ENCODE data around the gene BICDL1. TPM values are rescaled to one million over a fixed set of nuclear protein-coding genes. Genes with fewer than 3 reads are reported as not detected.

Gene BICDL1
- total and polyA plus RNA-seq, 2 donors (not counting 3 experiments of a cell fraction or from before 2014, with no cell fraction given), result 0.19 TPM; not detected in 1

DNA sequence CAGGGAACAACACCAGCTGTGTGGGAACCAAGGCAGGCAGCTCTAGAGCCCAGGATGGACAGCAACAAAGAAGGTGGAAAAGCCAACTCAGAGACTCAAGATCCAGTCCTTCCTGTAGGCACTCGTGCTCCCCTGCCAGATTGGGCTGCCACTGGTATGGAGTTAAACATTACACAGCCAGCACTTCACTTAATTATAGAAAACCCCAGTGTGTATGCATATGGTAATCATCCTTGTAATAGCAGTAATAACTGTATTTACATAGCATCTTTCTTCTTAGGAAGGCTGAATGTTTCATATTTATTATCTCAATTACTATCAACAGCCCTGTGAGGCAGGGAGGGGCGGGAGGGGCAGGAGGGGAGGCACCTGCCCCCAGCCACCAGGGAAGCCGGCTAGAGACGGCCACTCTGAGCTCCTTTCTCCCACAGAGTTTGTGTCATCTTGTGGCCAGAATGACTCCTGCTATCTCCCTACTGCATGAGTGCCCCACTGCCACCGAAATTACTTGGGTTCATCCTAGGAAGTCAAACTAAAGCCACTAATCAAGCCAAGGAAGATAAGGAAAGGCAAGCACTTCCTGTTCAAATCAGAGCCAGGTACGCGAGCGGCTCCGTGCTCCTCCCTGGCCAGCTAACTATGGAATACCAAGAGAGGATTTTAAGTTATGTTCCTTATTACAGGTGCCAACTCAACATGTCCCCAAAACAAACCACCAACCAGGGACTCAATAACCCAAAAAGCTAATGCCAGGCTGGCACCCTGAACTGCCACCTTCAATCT, 143.2 kb downstream of the BICDL1 start:
- H4K20me1 ChIP-seq (replicated peaks; ENCODE audit: control insufficient read depth, extremely low read depth, insufficient read depth, low read length), result no peaks in the 10 kb centered on the region
- no peak overlapping the region for H3K4me2 ChIP-seq (ENCODE audit: insufficient read depth, low read length)
- H2AFZ ChIP-seq (ENCODE audit: low read depth, low read length), result no peak overlapping the region
- ChIA-PET CTCF (interaction anchor here (1.3 kb wide), 1 partner anchor 133 kb away, joined by 3 read pairs; the partner anchor contains the start of gene PXN), POLR2A (no interaction called here)
- H3K27me3 ChIP-seq (ENCODE audit: control insufficient read depth in 2 of 2, insufficient read depth in 2 of 2, low read length in 2 of 2), result no peaks in the 10 kb centered on the region
- dilution Hi-C loops (cut with MboI; ENCODE audit: extremely low pct_ligation_motif_present, low sequenced_read_pairs) (no loop called here), intact Hi-C loops (cut with micrococcal nuclease) (no loop called here)
- TF ChIP-seq EZH2 (IDR thresholded peaks at IDR 0.05; ENCODE audit: borderline replicate concordance, low read depth, low read length, severe bottlenecking) (no peak), MYC (IDR thresholded peaks at IDR 0.05; ENCODE audit: low read depth, low read length) (no peak), POLR2AphosphoS5 (IDR thresholded peaks at IDR 0.05; ENCODE audit: insufficient read depth, low read depth, low read length) (no peak), JUN (IDR thresholded peaks at IDR 0.05; ENCODE audit: borderline replicate concordance, insufficient read depth, insufficient read length, low read depth) (no peak), FOS (IDR thresholded peaks at IDR 0.05; ENCODE audit: borderline replicate concordance, insufficient read depth, low read length) (no peak)
- TF ChIP-seq, protein P1, sequence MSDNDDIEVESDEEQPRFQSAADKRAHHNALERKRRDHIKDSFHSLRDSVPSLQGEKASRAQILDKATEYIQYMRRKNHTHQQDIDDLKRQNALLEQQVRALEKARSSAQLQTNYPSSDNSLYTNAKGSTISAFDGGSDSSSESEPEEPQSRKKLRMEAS (IDR thresholded peaks at IDR 0.05; ENCODE audit: insufficient read depth, insufficient read length), result no peak
- TF ChIP-seq, protein P2, sequence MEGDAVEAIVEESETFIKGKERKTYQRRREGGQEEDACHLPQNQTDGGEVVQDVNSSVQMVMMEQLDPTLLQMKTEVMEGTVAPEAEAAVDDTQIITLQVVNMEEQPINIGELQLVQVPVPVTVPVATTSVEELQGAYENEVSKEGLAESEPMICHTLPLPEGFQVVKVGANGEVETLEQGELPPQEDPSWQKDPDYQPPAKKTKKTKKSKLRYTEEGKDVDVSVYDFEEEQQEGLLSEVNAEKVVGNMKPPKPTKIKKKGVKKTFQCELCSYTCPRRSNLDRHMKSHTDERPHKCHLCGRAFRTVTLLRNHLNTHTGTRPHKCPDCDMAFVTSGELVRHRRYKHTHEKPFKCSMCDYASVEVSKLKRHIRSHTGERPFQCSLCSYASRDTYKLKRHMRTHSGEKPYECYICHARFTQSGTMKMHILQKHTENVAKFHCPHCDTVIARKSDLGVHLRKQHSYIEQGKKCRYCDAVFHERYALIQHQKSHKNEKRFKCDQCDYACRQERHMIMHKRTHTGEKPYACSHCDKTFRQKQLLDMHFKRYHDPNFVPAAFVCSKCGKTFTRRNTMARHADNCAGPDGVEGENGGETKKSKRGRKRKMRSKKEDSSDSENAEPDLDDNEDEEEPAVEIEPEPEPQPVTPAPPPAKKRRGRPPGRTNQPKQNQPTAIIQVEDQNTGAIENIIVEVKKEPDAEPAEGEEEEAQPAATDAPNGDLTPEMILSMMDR (IDR thresholded peaks at IDR 0.05; ENCODE audit: extremely low read depth in 1 of 2, insufficient read depth in 1 of 2, low read depth in 1 of 2, low read length in 2 of 2), result no peak
- H3K27ac ChIP-seq (ENCODE audit: insufficient read depth, low read depth, low read length), result no peak overlapping the region
- H3K79me2 ChIP-seq (ENCODE audit: control insufficient read depth, insufficient read depth, low read length), result no peaks in the 10 kb centered on the region
- H3K36me3 ChIP-seq (ENCODE audit: control insufficient read depth in 2 of 2, extremely low read depth in 1 of 2, insufficient read depth in 2 of 2, low read length in 2 of 2), result peaks cover 33 to 62% of the 10 kb centered on the region in 2 experiments
- no peak overlapping the region for H3K9ac ChIP-seq (replicated peaks; ENCODE audit: extremely low read depth, insufficient read depth, low read length)
- FAIRE-seq (no peak), DNase-seq (ENCODE audit: low read depth, low spot score) (no peak)
- H3K9me1 ChIP-seq (replicated peaks; ENCODE audit: control insufficient read depth, extremely low read depth, insufficient read depth, low read length), result no peaks in the 10 kb centered on the region
- H3K4me1 ChIP-seq (ENCODE audit: control insufficient read depth, extremely low read depth, insufficient read depth, low read length), result peaks cover 8% of the 10 kb centered on the region
- H3K9me3 ChIP-seq (replicated peaks; ENCODE audit: control insufficient read depth, insufficient read depth, low read length), result no peaks in the 10 kb centered on the region
- H3K4me3 ChIP-seq (replicated peaks in 1 of 3; ENCODE audit: insufficient read depth in 1 of 3, low read depth in 1 of 3, low read length in 3 of 3), result no peak overlapping the region
- BruUV-seq (replicated peaks), result no TSS peak

Data from endothelial cell of umbilical vein (primary cell).